Neural cell (in vitro differentiated cells): ENCODE data around the gene CCDC40.

Source experiments
- EP300 ChIP-seq: fragments of 450-650 bp; conservative IDR thresholded peaks from 2 replicates; pipeline ENCODE4 v1.6.1; 2014; ENCODE audit warnings: antibody characterized with exemption, mild to moderate bottlenecking, moderate library complexity; ENCODE audit not compliant: poor library complexity, severe bottlenecking
- EZH2 ChIP-seq: fragments of 200-600, 300-800 bp; shearing (Covaris generic), sonication (generic); IDR thresholded peaks from 2 replicates; pipeline ENCODE4 v1.6.1; 2014; ENCODE audit warnings: antibody characterized with exemption, low read length, borderline replicate concordance, mild to moderate bottlenecking; ENCODE audit not compliant: insufficient read depth, poor library complexity, severe bottlenecking
- MXI1 ChIP-seq: fragments of 450-650 bp; conservative IDR thresholded peaks from 2 replicates; pipeline ENCODE4 v1.6.1; 2014; ENCODE audit warnings: antibody characterized with exemption, mild to moderate bottlenecking; ENCODE audit not compliant: poor library complexity, severe bottlenecking
- SMC3 ChIP-seq: fragments of 450-650 bp; conservative IDR thresholded peaks from 2 replicates; pipeline ENCODE4 v1.6.1; 2014; ENCODE audit warnings: antibody characterized with exemption, mild to moderate bottlenecking, moderate library complexity; ENCODE audit not compliant: poor library complexity
- TF ChIP-seq, protein P1 (sequence below): fragments of 450-650 bp; IDR thresholded peaks from 2 replicates; pipeline ENCODE4 v1.5.1; 2014; ENCODE audit warnings: antibody characterized with exemption, mild to moderate bottlenecking, moderate library complexity; ENCODE audit not compliant: poor library complexity, severe bottlenecking
- TF ChIP-seq, protein P2 (sequence below): IDR thresholded peaks from 2 replicates; pipeline ENCODE4 v1.6.1; 2012; ENCODE audit warnings: borderline replicate concordance

DNA sequence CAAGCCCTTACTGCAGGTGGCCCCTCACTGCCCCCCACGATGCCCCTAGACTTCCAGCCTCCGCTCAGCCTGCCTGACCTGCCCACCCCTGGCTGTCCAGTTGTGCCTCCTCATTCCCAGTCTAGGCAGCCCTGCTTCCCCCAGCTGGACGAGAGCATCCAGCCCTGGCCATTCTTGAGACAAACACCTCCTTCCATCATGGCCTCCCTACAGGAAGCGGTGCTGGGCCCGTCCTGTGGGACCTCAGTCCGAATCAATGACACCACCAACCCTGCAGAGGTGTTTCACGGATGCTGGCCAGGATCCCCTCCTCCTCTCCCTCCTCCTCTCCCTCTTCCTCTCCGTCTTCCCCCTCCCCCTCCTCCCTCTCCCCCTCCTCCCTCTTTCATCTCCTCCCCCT is 28.3 kb downstream of the CCDC40 start:
- TF ChIP-seq, protein P1, sequence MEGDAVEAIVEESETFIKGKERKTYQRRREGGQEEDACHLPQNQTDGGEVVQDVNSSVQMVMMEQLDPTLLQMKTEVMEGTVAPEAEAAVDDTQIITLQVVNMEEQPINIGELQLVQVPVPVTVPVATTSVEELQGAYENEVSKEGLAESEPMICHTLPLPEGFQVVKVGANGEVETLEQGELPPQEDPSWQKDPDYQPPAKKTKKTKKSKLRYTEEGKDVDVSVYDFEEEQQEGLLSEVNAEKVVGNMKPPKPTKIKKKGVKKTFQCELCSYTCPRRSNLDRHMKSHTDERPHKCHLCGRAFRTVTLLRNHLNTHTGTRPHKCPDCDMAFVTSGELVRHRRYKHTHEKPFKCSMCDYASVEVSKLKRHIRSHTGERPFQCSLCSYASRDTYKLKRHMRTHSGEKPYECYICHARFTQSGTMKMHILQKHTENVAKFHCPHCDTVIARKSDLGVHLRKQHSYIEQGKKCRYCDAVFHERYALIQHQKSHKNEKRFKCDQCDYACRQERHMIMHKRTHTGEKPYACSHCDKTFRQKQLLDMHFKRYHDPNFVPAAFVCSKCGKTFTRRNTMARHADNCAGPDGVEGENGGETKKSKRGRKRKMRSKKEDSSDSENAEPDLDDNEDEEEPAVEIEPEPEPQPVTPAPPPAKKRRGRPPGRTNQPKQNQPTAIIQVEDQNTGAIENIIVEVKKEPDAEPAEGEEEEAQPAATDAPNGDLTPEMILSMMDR: no peak
- TF ChIP-seq MXI1: no peak
- TF ChIP-seq EZH2: no peak
- no peak for TF ChIP-seq EP300
- no peak for TF ChIP-seq SMC3
- TF ChIP-seq, protein P2, sequence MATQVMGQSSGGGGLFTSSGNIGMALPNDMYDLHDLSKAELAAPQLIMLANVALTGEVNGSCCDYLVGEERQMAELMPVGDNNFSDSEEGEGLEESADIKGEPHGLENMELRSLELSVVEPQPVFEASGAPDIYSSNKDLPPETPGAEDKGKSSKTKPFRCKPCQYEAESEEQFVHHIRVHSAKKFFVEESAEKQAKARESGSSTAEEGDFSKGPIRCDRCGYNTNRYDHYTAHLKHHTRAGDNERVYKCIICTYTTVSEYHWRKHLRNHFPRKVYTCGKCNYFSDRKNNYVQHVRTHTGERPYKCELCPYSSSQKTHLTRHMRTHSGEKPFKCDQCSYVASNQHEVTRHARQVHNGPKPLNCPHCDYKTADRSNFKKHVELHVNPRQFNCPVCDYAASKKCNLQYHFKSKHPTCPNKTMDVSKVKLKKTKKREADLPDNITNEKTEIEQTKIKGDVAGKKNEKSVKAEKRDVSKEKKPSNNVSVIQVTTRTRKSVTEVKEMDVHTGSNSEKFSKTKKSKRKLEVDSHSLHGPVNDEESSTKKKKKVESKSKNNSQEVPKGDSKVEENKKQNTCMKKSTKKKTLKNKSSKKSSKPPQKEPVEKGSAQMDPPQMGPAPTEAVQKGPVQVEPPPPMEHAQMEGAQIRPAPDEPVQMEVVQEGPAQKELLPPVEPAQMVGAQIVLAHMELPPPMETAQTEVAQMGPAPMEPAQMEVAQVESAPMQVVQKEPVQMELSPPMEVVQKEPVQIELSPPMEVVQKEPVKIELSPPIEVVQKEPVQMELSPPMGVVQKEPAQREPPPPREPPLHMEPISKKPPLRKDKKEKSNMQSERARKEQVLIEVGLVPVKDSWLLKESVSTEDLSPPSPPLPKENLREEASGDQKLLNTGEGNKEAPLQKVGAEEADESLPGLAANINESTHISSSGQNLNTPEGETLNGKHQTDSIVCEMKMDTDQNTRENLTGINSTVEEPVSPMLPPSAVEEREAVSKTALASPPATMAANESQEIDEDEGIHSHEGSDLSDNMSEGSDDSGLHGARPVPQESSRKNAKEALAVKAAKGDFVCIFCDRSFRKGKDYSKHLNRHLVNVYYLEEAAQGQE: no peak
